Measurements from ENCODE around the gene COLEC12.

The COLEC12 gene

DNA sequence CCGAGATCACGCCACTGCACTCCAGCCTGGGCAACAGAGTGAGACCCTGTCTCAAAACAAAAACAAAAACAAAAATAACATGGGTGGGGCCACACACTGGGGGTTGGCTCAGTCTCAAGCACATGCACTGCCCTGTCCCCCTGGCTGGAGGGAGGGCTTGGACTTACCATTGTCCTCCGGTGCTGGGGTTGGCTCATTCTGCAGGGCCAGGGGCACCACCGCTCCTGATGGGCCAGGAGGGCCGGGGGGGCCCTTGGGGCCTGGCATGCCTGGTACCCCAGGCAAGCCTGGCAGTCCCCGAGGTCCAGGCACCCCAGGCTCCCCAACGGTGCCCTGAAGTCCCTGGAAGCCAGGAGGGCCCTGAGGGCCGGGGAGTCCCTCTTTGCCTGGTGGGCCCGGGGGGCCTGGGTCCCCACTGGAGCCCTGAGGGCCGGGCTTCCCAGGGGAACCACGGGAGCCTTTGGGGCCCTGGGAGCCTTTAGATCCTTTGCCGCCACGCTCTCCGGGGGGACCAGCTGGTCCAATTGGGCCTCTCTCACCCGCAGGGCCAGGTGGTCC is 165.8 kb downstream of the COLEC12 start:
- TF ChIP-seq CTCF (conservative IDR thresholded peaks at IDR 0.05): no peak
- TF ChIP-seq ZFX (IDR thresholded peaks at IDR 0.05): no peak
- H3K27ac ChIP-seq: no peak overlapping the region

DNA sequence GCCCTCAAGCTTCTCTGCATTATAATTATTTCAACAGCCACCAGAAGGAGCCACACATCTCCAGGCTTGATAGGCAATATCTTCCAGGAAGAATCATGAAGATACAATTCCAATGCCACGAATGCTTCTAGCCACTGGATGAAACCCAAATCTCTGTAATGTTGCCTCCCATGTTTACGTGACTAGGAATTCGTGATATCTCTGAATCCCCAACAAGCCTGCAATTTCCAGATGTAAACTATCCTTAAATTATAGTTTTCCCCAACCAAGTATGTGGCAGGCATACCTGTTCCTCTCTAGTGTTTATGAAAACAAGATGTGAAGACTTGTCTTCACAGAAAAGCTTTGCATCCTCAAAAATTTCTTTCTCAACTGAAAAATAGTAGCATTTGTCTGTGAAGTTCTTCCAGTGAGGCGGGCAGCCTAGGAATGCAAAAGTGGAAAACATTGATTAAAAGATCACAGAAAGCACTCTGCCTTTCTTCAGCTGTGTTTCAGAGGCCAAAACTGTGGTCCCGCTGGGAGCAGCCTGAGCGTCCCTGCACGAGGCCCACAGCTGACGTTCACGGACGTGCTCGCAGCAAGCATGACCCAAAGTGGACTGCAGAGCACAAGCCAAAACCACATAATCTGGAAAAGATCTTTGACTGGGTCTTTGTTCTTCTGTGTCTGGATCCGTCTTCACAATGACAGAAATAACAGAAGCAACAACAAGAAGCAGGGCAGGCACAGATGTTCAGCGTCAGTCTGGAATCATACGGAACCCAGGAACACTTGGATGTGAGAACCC is 167.6 kb downstream of the COLEC12 start:
- H3K27ac ChIP-seq: no peak overlapping the region
- TF ChIP-seq ZFX (IDR thresholded peaks at IDR 0.05) (no peak), CTCF (conservative IDR thresholded peaks at IDR 0.05) (no peak)

DNA sequence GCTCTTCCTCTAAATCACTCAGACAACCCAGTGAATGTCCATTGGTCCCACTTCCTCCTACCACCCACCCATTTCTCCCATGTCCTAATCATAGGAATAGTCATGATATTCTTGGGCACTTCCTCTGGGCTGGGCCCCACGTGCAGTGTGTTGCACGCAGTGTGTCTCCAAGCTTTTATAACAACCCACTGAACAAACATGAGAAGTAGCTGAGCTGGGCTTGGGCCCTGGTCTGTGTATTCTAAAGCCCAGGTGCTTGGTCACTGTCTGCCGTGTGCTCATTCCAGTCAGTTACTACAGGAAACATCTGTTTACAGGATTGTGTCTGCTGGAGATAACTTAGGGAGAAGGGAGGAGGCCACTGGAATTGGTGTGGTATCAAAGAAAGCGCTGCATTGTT is 168.5 kb downstream of the COLEC12 start:
- H3K27ac ChIP-seq: no peak overlapping the region
- TF ChIP-seq ZFX (IDR thresholded peaks at IDR 0.05) (no peak), CTCF (conservative IDR thresholded peaks at IDR 0.05) (no peak)

DNA sequence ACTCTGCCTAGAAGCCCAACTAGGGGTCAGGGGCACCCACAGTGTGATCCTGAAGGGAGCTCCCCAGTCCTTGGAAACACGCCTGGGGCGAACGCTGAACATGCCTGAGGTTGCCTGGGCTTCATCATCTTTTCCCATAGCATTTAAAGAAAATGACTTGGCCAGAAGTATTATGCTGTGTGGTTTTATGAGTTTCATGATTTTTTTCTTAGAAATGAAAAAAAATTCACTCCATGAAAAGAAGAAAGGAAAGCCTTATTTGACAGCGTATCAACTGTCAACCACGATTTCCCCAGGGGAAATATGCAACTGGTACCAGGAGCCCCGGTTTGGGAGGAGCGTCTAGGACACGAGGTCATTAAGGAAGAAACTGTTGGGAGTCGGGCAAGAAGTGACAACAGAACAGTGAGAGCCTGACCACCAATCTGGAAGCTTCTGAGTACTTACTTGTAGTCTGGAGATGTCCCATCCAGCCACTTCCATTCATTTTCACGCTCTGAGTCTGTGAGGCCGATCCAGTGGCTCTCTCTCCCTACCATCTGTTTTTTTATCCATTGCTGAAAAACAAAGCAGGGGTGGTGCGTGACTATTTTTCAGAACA is 169.2 kb downstream of the COLEC12 start:
- no peak overlapping the region for H3K27ac ChIP-seq
- no peak for TF ChIP-seq ZFX (IDR thresholded peaks at IDR 0.05)
- TF ChIP-seq CTCF (conservative IDR thresholded peaks at IDR 0.05): no peak

DNA sequence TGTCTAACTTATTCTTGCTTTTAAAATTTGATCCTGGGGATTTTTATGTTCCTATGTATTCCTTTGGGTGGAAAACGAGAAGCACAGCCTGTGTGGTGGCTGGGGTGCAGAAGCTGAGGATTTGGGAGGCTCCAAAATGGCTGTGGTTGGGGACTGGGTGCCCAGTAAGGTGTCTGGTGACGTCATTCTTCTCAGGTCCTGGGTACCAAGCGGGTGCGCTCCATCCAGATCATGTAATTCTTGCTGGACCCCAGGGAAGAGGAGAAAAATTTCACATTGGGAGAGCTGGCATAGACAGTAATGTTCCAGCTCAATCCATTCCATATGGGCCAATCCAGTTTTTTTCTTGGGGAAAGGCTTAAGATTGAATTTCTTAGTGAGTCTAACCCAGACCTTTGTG is 171.6 kb downstream of the COLEC12 start:
- TF ChIP-seq CTCF (conservative IDR thresholded peaks at IDR 0.05) (no peak), ZFX (IDR thresholded peaks at IDR 0.05) (no peak)
- H3K27ac ChIP-seq: no peak overlapping the region

GRCh38 chr18:326846-327245 is 173.7 kb downstream of the COLEC12 start:
- TF ChIP-seq CTCF (conservative IDR thresholded peaks at IDR 0.05) (no peak), ZFX (IDR thresholded peaks at IDR 0.05) (no peak)
- H3K27ac ChIP-seq: no peak overlapping the region

DNA sequence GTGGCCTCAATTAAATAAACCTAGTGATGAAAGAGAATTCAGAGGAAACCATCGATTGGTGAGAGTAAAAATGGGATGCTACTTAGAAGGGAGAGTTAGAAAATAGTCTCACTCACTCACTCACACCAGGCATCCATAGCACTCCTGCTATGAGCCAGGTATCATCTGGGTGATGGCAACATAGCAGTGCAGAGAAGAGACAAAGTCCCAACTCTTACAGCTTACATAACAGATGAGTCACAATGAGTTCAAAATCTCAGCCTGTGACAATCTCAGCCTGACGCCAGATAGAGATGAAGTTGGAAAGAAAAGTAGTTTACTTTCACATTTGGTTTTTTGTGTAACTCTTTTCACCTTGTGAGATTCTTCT is 177.3 kb downstream of the COLEC12 start:
- no peak overlapping the region for H3K27ac ChIP-seq
- TF ChIP-seq ZFX (IDR thresholded peaks at IDR 0.05) (no peak), CTCF (conservative IDR thresholded peaks at IDR 0.05) (no peak)
